H9 (cell line): ENCODE measurements around the gene CDK15. TPM values are rescaled to one million over a fixed set of nuclear protein-coding genes. Genes with fewer than 3 reads are reported as not detected.

Experiments used
- DNase-seq: peaks from one replicate; pipeline ENCODE4 v3.0.0-alpha.2; 2017
- H2AFZ ChIP-seq: one replicate; pipeline ENCODE4 v1.6.1; 2013; ENCODE audit warnings: mild to moderate bottlenecking, low read length, control low read depth, moderate library complexity
- H2AK5ac ChIP-seq: 2 replicates; pipeline ENCODE4 v1.6.1; 2013; ENCODE audit warnings: low read length, control low read depth, mixed read lengths; ENCODE audit not compliant: insufficient read length
- H2BK120ac ChIP-seq: one replicate; pipeline ENCODE4 v1.6.1; 2013; ENCODE audit warnings: low read depth, mild to moderate bottlenecking, low read length, control low read depth, inconsistent platforms; ENCODE audit not compliant: poor library complexity, severe bottlenecking
- H2BK12ac ChIP-seq: 2 replicates; pipeline ENCODE4 v1.6.1; 2013; ENCODE audit warnings: low read length, control low read depth, mixed read lengths, low read depth; ENCODE audit not compliant: insufficient read length
- H2BK15ac ChIP-seq: 2 replicates; pipeline ENCODE4 v1.6.1; 2013; ENCODE audit warnings: low read depth, low read length, control low read depth
- H2BK20ac ChIP-seq: one replicate; pipeline ENCODE4 v1.6.1; 2013; ENCODE audit warnings: low read depth, mild to moderate bottlenecking, low read length, control low read depth, inconsistent platforms; ENCODE audit not compliant: poor library complexity, severe bottlenecking
- H2BK5ac ChIP-seq: 2 replicates; pipeline ENCODE4 v1.6.1; 2013; ENCODE audit warnings: low read length, control low read depth, mixed read lengths; ENCODE audit not compliant: insufficient read length
- H3K14ac ChIP-seq: 2 replicates; pipeline ENCODE4 v1.6.1; 2013; ENCODE audit warnings: low read length, control low read depth; ENCODE audit not compliant: insufficient read depth
- H3K18ac ChIP-seq: 2 replicates; pipeline ENCODE4 v1.6.1; 2013; ENCODE audit warnings: low read depth, mild to moderate bottlenecking, mixed read lengths, low read length, control low read depth; ENCODE audit not compliant: insufficient read length
- H3K23ac ChIP-seq: 2 replicates; pipeline ENCODE4 v1.6.1; 2013; ENCODE audit warnings: low read length, control low read depth, mixed read lengths, low read depth; ENCODE audit not compliant: insufficient read length
- H3K23me2 ChIP-seq: 2 replicates; pipeline ENCODE4 v1.6.1; 2013; ENCODE audit warnings: low read depth, mild to moderate bottlenecking, mixed read lengths, low read length, control low read depth; ENCODE audit not compliant: insufficient read length, poor library complexity, severe bottlenecking
- H3K27ac ChIP-seq: 2 replicates; pipeline ENCODE4 v1.5.1; 2013; ENCODE audit warnings: low read length, control low read depth, mixed read lengths, low read depth; ENCODE audit not compliant: insufficient read length
- H3K27me3 ChIP-seq: 2 replicates; pipeline ENCODE4 v1.6.1; 2013; ENCODE audit warnings: low read length, control low read depth, inconsistent platforms; ENCODE audit not compliant: insufficient read depth
- H3K4ac ChIP-seq: 2 replicates; pipeline ENCODE4 v1.6.1; 2013; ENCODE audit warnings: low read depth, mild to moderate bottlenecking, control low read depth, inconsistent platforms, low read length, moderate library complexity
- H3K4me1 ChIP-seq: 2 replicates; pipeline ENCODE4 v1.6.1; 2013; ENCODE audit warnings: low read length, control low read depth, inconsistent platforms; ENCODE audit not compliant: insufficient read depth
- H3K4me2 ChIP-seq: 2 replicates; pipeline ENCODE4 v1.6.1; 2013; ENCODE audit warnings: low read length, control low read depth, mixed read lengths; ENCODE audit not compliant: insufficient read length, insufficient read depth
- H3K56ac ChIP-seq: 2 replicates; pipeline ENCODE4 v1.6.1; 2013; ENCODE audit warnings: low read depth, mild to moderate bottlenecking, mixed read lengths, low read length, control low read depth; ENCODE audit not compliant: insufficient read length
- H3K79me1 ChIP-seq: 2 replicates; pipeline ENCODE4 v1.6.1; 2013; ENCODE audit warnings: low read depth, mild to moderate bottlenecking, moderate library complexity, low read length, control low read depth, inconsistent platforms; ENCODE audit not compliant: insufficient read depth, poor library complexity, severe bottlenecking
- H3K79me2 ChIP-seq: 2 replicates; pipeline ENCODE4 v1.6.1; 2013; ENCODE audit warnings: low read length, control low read depth, inconsistent platforms; ENCODE audit not compliant: insufficient read depth
- H3K9ac ChIP-seq: 2 replicates; pipeline ENCODE4 v1.6.1; 2013; ENCODE audit warnings: low read length, control low read depth, mixed read lengths; ENCODE audit not compliant: insufficient read length; ENCODE audit errors: extremely low read depth
- H3K9me3 ChIP-seq: one replicate; pipeline ENCODE4 v1.6.1; 2013; ENCODE audit warnings: low read depth, low read length, inconsistent platforms; ENCODE audit not compliant: control insufficient read depth
- H3T11ph ChIP-seq: one replicate; pipeline ENCODE4 v1.6.1; 2013; ENCODE audit warnings: mild to moderate bottlenecking, low read length, control low read depth, inconsistent platforms
- H4K20me1 ChIP-seq: one replicate; pipeline ENCODE4 v1.6.1; 2013; ENCODE audit not compliant: control insufficient read depth, insufficient read length, insufficient read depth
- H4K5ac ChIP-seq: 2 replicates; pipeline ENCODE4 v1.6.1; 2013; ENCODE audit warnings: low read depth, mild to moderate bottlenecking, mixed read lengths, low read length, control low read depth; ENCODE audit not compliant: insufficient read length
- H4K8ac ChIP-seq: replicated peaks from 2 replicates; pipeline ENCODE4 v1.6.1; 2013; ENCODE audit warnings: low read length, control low read depth, mixed read lengths, low read depth; ENCODE audit not compliant: insufficient read length
- H4K91ac ChIP-seq: 2 replicates; pipeline ENCODE4 v1.6.1; 2013; ENCODE audit warnings: low read depth, mild to moderate bottlenecking, moderate library complexity, mixed read lengths, low read length, control low read depth; ENCODE audit not compliant: insufficient read length
- H3K27ac Mint-ChIP-seq, 3 experiments: 2 replicates in 2 of 3; 3 replicates in 1 of 3; pipeline ENCODE4 v1.8.0; 2020 to 2021; ENCODE audit warnings: mixed read lengths in 3 of 3, mild to moderate bottlenecking in 1 of 3, moderate library complexity in 1 of 3
- H3K27me3 Mint-ChIP-seq: 2 replicates; pipeline ENCODE4 v1.8.0; 2021; ENCODE audit warnings: low read depth, mild to moderate bottlenecking, moderate library complexity, mixed read lengths
- H3K36me3 Mint-ChIP-seq, 3 experiments: 2 replicates in 2 of 3; 3 replicates in 1 of 3; pipeline ENCODE4 v1.8.0; 2020 to 2021; ENCODE audit warnings: low read depth in 3 of 3, mixed read lengths in 3 of 3; ENCODE audit not compliant: insufficient read depth in 1 of 3
- H3K4me1 Mint-ChIP-seq, 2 experiments: 2 replicates each; pipeline ENCODE4 v1.8.0; 2020; ENCODE audit warnings: mixed read lengths in 2 of 2
- H3K4me3 Mint-ChIP-seq, 2 experiments: 2 replicates in 1 of 2; 3 replicates in 1 of 2; pipeline ENCODE4 v1.8.0; 2020 to 2021; ENCODE audit warnings: mild to moderate bottlenecking in 2 of 2, mixed read lengths in 2 of 2, moderate library complexity in 1 of 2
- H3K9me3 Mint-ChIP-seq, 2 experiments: 2 replicates in 1 of 2; 3 replicates in 1 of 2; pipeline ENCODE4 v1.8.0; 2020; ENCODE audit warnings: mild to moderate bottlenecking in 2 of 2, mixed read lengths in 2 of 2, moderate library complexity in 1 of 2
- CTCF ChIP-seq: fragments of 200-600 bp; sonication (generic); conservative IDR thresholded peaks from 3 replicates; pipeline ENCODE4 v1.8.0; 2021; ENCODE audit warnings: antibody characterized with exemption, mild to moderate bottlenecking
- WGBS: extraction: QIAGEN DNeasy Blood & Tissue Kit; methylation state at CpG from one replicate; pipeline ENCODE4 v1.1.7; 2013; ENCODE audit warnings: missing lambda C conversion rate, low lambda C conversion rate, mixed read lengths; ENCODE audit not compliant: insufficient read length; ENCODE audit errors: extremely low coverage; 5-methylcytosine and 5-hydroxymethylcytosine counted together
- total RNA-seq: library from RNA; stranded (reverse); gene quantifications from 2 replicates; pipeline ENCODE4 v1.2.1, GENCODE V29; 2021

The CDK15 gene
- total RNA-seq, 1 experiment from 2014 or later: not detected

- no peak for DNase-seq
- no peak overlapping the region for H3K4ac ChIP-seq
- no peaks in the 10 kb centered on the region for H3K27me3 ChIP-seq
These were observed 130.5 kb downstream of the CDK15 start for GRCh38 chr2:201936817-201937216.

More at GRCh38 chr2:201936817-201937216, 130.5 kb downstream of the CDK15 start:
- Histone ChIP-seq H2AK5ac (no peak overlapping the region), H3K23ac (no peak overlapping the region), H4K20me1 (no peaks in the 10 kb centered on the region), H2BK5ac (no peak overlapping the region), H3K4me2 (no peak overlapping the region), H3K79me2 (no peaks in the 10 kb centered on the region), H4K8ac (no peak overlapping the region), H3K9ac (no peak overlapping the region), H4K5ac (no peak overlapping the region), H3K4me1 (peaks cover 8% of the 10 kb centered on the region; the same call in 1 of the 2 replicates), H3K23me2 (no peaks in the 10 kb centered on the region), H3K14ac (no peak overlapping the region), H3K18ac (no peak overlapping the region), H3K9me3 (no peaks in the 10 kb centered on the region), H2BK15ac (no peak overlapping the region), H3K79me1 (no peaks in the 10 kb centered on the region), H2BK120ac (no peak overlapping the region), H2BK20ac (no peak overlapping the region), H2BK12ac (no peak overlapping the region), H3K27ac (no peak overlapping the region), H3K56ac (no peak overlapping the region), H3T11ph (no peak overlapping the region), H4K91ac (no peak overlapping the region), H2AFZ (no peak overlapping the region)
- Mint-ChIP-seq H3K27ac (no peak overlapping the region), H3K4me1 (peaks cover 51 to 58% of the 10 kb centered on the region in 2 experiments), H3K27me3 (no peaks in the 10 kb centered on the region; the same call in 1 of the 2 replicates), H3K9me3 (peaks cover 2 to 7% of the 10 kb centered on the region in 2 experiments; a peak in 3 of 5 replicates), H3K4me3 (no peak overlapping the region), H3K36me3 (peaks cover 2 to 8% (median 4%) of the 10 kb centered on the region in 3 experiments; a peak in 4 of 7 replicates)
- no peak for TF ChIP-seq CTCF
- no CpG with 5 or more reads among the region's 4 CpGs for WGBS
